HEK293 (cell line): Measurements from ENCODE around the gene UCP3.

Source experiments
- CTCF ChIP-seq: fragments of 450-650 bp; formaldehyde crosslinking; IDR thresholded peaks from 2 replicates; pipeline ENCODE4 v1.5.1; 2016; ENCODE audit warnings: missing biosample characterization, missing genetic modification characterization
- GLI2 ChIP-seq: fragments of 450-650 bp; formaldehyde crosslinking; IDR thresholded peaks from 2 replicates; pipeline ENCODE4; 2017; ENCODE audit warnings: missing biosample characterization, missing genetic modification characterization, low read depth, borderline replicate concordance
- GLIS1 ChIP-seq: fragments of 450-650 bp; formaldehyde crosslinking; IDR thresholded peaks from 2 replicates; pipeline ENCODE4 v1.5.1; 2016; ENCODE audit warnings: missing biosample characterization, missing genetic modification characterization
- INSM2 ChIP-seq: fragments of 450-650 bp; formaldehyde crosslinking; IDR thresholded peaks from 2 replicates; pipeline ENCODE4 v1.5.1; 2016; ENCODE audit warnings: missing biosample characterization, missing genetic modification characterization
- REST ChIP-seq: fragments of 450-650 bp; formaldehyde crosslinking; IDR thresholded peaks from 2 replicates; pipeline ENCODE4 v1.5.1; 2016; ENCODE audit warnings: missing biosample characterization, missing genetic modification characterization
- SCRT1 ChIP-seq: fragments of 450-650 bp; formaldehyde crosslinking; IDR thresholded peaks from 2 replicates; pipeline ENCODE4 v1.5.1; 2016; ENCODE audit warnings: missing biosample characterization, missing genetic modification characterization, borderline replicate concordance
- ZBTB17 ChIP-seq: fragments of 450-650 bp; formaldehyde crosslinking; IDR thresholded peaks from 2 replicates; pipeline ENCODE4 v1.5.1; 2016; ENCODE audit warnings: missing biosample characterization, missing genetic modification characterization
- ZNF10 ChIP-seq: fragments of 450-650 bp; formaldehyde crosslinking; IDR thresholded peaks from 2 replicates; pipeline ENCODE4 v1.5.1; 2017; ENCODE audit warnings: missing biosample characterization, missing genetic modification characterization
- ZNF121 ChIP-seq: fragments of 450-650 bp; formaldehyde crosslinking; IDR thresholded peaks from 2 replicates; pipeline ENCODE4 v1.5.1; 2016; ENCODE audit warnings: missing biosample characterization, missing genetic modification characterization
- ZNF148 ChIP-seq: fragments of 450-650 bp; formaldehyde crosslinking; IDR thresholded peaks from 2 replicates; pipeline ENCODE4 v1.5.0; 2017; ENCODE audit warnings: missing biosample characterization, missing genetic modification characterization, borderline replicate concordance
- ZNF23 ChIP-seq: fragments of 450-650 bp; formaldehyde crosslinking; IDR thresholded peaks from 2 replicates; pipeline ENCODE4 v1.5.1; 2016; ENCODE audit warnings: missing biosample characterization, missing genetic modification characterization, borderline replicate concordance
- ZNF248 ChIP-seq: fragments of 450-650 bp; formaldehyde crosslinking; IDR thresholded peaks from 2 replicates; pipeline ENCODE4 v1.5.1; 2017; ENCODE audit warnings: missing biosample characterization, missing genetic modification characterization
- ZNF324 ChIP-seq: fragments of 450-650 bp; formaldehyde crosslinking; IDR thresholded peaks from 2 replicates; pipeline ENCODE4 v1.5.1; 2016; ENCODE audit warnings: missing biosample characterization, missing genetic modification characterization
- ZNF335 ChIP-seq: fragments of 450-650 bp; formaldehyde crosslinking; conservative IDR thresholded peaks from 2 replicates; pipeline ENCODE4 v1.5.1; 2016; ENCODE audit warnings: missing biosample characterization, missing genetic modification characterization
- ZNF362 ChIP-seq: fragments of 450-650 bp; formaldehyde crosslinking; IDR thresholded peaks from 2 replicates; pipeline ENCODE4 v1.5.1; 2016; ENCODE audit warnings: missing biosample characterization, missing genetic modification characterization
- ZNF416 ChIP-seq: fragments of 450-650 bp; formaldehyde crosslinking; IDR thresholded peaks from 2 replicates; pipeline ENCODE4 v1.5.1; 2016; ENCODE audit warnings: missing biosample characterization, missing genetic modification characterization
- ZNF488 ChIP-seq: fragments of 450-650 bp; formaldehyde crosslinking; IDR thresholded peaks from 2 replicates; pipeline ENCODE4 v1.5.1; 2016; ENCODE audit warnings: missing biosample characterization, missing genetic modification characterization
- ZNF501 ChIP-seq: fragments of 450-650 bp; formaldehyde crosslinking; IDR thresholded peaks from 2 replicates; pipeline ENCODE4 v1.5.1; 2016; ENCODE audit warnings: missing biosample characterization, missing genetic modification characterization
- ZNF514 ChIP-seq: fragments of 450-650 bp; formaldehyde crosslinking; IDR thresholded peaks from 2 replicates; pipeline ENCODE4 v1.5.1; 2016; ENCODE audit warnings: missing biosample characterization, missing genetic modification characterization
- ZNF600 ChIP-seq: fragments of 450-650 bp; formaldehyde crosslinking; IDR thresholded peaks from 2 replicates; pipeline ENCODE4 v1.5.1; 2016; ENCODE audit warnings: missing biosample characterization, missing genetic modification characterization
- ZNF610 ChIP-seq: fragments of 450-650 bp; formaldehyde crosslinking; IDR thresholded peaks from 2 replicates; pipeline ENCODE4 v1.5.1; 2016; ENCODE audit warnings: missing biosample characterization, missing genetic modification characterization, borderline replicate concordance
- ZNF660 ChIP-seq: fragments of 450-650 bp; IDR thresholded peaks from 2 replicates; pipeline ENCODE4 v1.5.1; 2018; ENCODE audit warnings: missing biosample characterization, mild to moderate bottlenecking, missing genetic modification characterization
- ZNF692 ChIP-seq: fragments of 450-650 bp; formaldehyde crosslinking; IDR thresholded peaks from 2 replicates; pipeline ENCODE4 v1.5.1; 2016; ENCODE audit warnings: missing biosample characterization, missing genetic modification characterization
- ZNF707 ChIP-seq: fragments of 450-650 bp; formaldehyde crosslinking; IDR thresholded peaks from 2 replicates; pipeline ENCODE4 v1.5.1; 2016; ENCODE audit warnings: missing biosample characterization, missing genetic modification characterization
- ZSCAN23 ChIP-seq: fragments of 450-650 bp; formaldehyde crosslinking; IDR thresholded peaks from 2 replicates; pipeline ENCODE4 v1.5.1; 2016; ENCODE audit warnings: missing biosample characterization, missing genetic modification characterization

UCP3 gene

GRCh38 chr11:73982990-73983740 lies 25.7 kb downstream of the UCP3 start (continued):
- no peak for TF ChIP-seq ZNF362
- no peak for TF ChIP-seq ZNF707 (tag by site-specific recombination)
- TF ChIP-seq ZNF10 (tag by site-specific recombination): peak; percentile 47; the same call in 1 of the 2 replicates
- TF ChIP-seq ZNF121 (tag by site-specific recombination): no peak
- TF ChIP-seq ZNF148 (tag by site-specific recombination): no peak
- peak; percentile 98 for TF ChIP-seq SCRT1 (tag by site-specific recombination)
- TF ChIP-seq ZNF335 (tag by site-specific recombination): peak; percentile 94
- peak; percentile 85 for TF ChIP-seq GLIS1 (tag by site-specific recombination)
- no peak for TF ChIP-seq GLI2
- TF ChIP-seq REST (tag by site-specific recombination): no peak
- TF ChIP-seq ZNF324 (tag by site-specific recombination): 0 out of 2 replicates have a peak, but pooled peaks have one; percentile 13
- peak; percentile 78 for TF ChIP-seq ZNF692 (tag by site-specific recombination)
- TF ChIP-seq ZNF248 (tag by site-specific recombination): no peak
- TF ChIP-seq ZNF416 (tag by site-specific recombination): no peak
- peak; percentile 65; the same call in 1 of the 2 replicates for TF ChIP-seq ZNF660
- TF ChIP-seq ZNF23 (tag by site-specific recombination): no peak
- no peak for TF ChIP-seq ZNF488 (tag by site-specific recombination)
- no peak for TF ChIP-seq ZNF514 (tag by site-specific recombination)
- 0 out of 2 replicates have a peak, but pooled peaks have one; percentile 18 for TF ChIP-seq INSM2 (tag by site-specific recombination)
- TF ChIP-seq ZNF501 (tag by site-specific recombination): peak; percentile 82
- peak; percentile 25; the same call in 1 of the 2 replicates for TF ChIP-seq ZNF600
- TF ChIP-seq ZNF610 (tag by site-specific recombination): peak; percentile 51; the same call in 1 of the 2 replicates
- TF ChIP-seq CTCF (tag by site-specific recombination): no peak
- TF ChIP-seq ZBTB17: 0 out of 2 replicates have a peak, but pooled peaks have one; percentile 9
- no peak for TF ChIP-seq ZSCAN23 (tag by site-specific recombination)
